GM12878 (cell line): ENCODE results near the gene PLXNB2. TPM values are rescaled to one million over a fixed set of nuclear protein-coding genes. Genes with fewer than 3 reads are reported as not detected.

Experiments
- ATAC-seq: fragments of 200-7000 bp; cut with Tn5 transposase; 3 replicates; pipeline ENCODE4 v1.9.1; 2020; ENCODE audit warnings: mild to moderate bottlenecking, moderate library complexity
- BruUV-seq: library from RNA; stranded (reverse); fragments of 400-500 nt; replicated peaks from 2 replicates; lab custom pipeline; 2021; lab: Mats Ljungman, UMichigan
- CTCF ChIA-PET: fragments of 300-600 bp; sonication (Branson Sonifier 250); formaldehyde crosslinking; extraction: SDS; loops from one replicate; lab custom pipeline; 2021; ENCODE audit warnings: inconsistent platforms; lab: Yijun Ruan, JAX
- POLR2A ChIA-PET: fragments of 350-600 bp; formaldehyde crosslinking; extraction: SDS; loops from one replicate; lab custom pipeline; 2021; ENCODE audit warnings: inconsistent platforms; lab: Charles Lee
- RAD21 ChIA-PET: fragments of 300-600 bp; sonication (Branson Sonifier 250); formaldehyde crosslinking; loops from one replicate; lab custom pipeline; 2023; ENCODE audit warnings: antibody characterized with exemption; ENCODE audit not compliant: unreplicated experiment; lab: Charles Lee
- SMC1A ChIA-PET: fragments of 300-600 bp; sonication (Branson Sonifier 250); formaldehyde crosslinking; loops from one replicate; lab custom pipeline; 2023; ENCODE audit not compliant: unreplicated experiment, uncharacterized antibody; lab: Charles Lee
- DNase-seq: peaks from one replicate; pipeline ENCODE4 v3.0.0-alpha.2; 2011; ENCODE audit warnings: low read depth, low spot score
- FAIRE-seq: peaks from 3 replicates; lab custom pipeline; 2011; peaks lifted over from hg19 to GRCh38; lab: Jason Lieb, UNC
- H2AFZ ChIP-seq: 2 replicates; pipeline ENCODE4 v1.6.0; 2011; ENCODE audit warnings: low read depth, low read length, control low read depth; ENCODE audit not compliant: control insufficient read depth
- H3K27ac ChIP-seq: 2 replicates; pipeline ENCODE4 v1.5.1; 2011; ENCODE audit warnings: control low read depth; ENCODE audit not compliant: control insufficient read depth, insufficient read depth
- H3K27me3 ChIP-seq, 2 experiments: replicated peaks in 1 of 2; 2 replicates each; pipeline versions ENCODE4 v1.6.0 to v1.6.1; 2011; ENCODE audit warnings: low read length in 1 of 2; ENCODE audit not compliant: control insufficient read depth in 2 of 2, insufficient read depth in 2 of 2
- H3K36me3 ChIP-seq, 2 experiments: 2 replicates each; pipeline ENCODE4 v1.5.1; 2011; ENCODE audit warnings: low read length in 1 of 2; ENCODE audit not compliant: control insufficient read depth in 2 of 2, insufficient read depth in 2 of 2
- H3K4me1 ChIP-seq: 2 replicates; pipeline ENCODE4 v1.6.1; 2011; ENCODE audit warnings: mild to moderate bottlenecking, low read length, moderate library complexity, mixed read lengths; ENCODE audit not compliant: control insufficient read depth, insufficient read depth
- H3K4me2 ChIP-seq: 2 replicates; pipeline ENCODE4 v1.6.0; 2011; ENCODE audit warnings: control low read depth; ENCODE audit not compliant: control insufficient read depth, insufficient read depth
- H3K4me3 ChIP-seq: fragments of 200-600 bp; sonication (generic); 2 replicates; pipeline ENCODE4 v1.5.1; 2016
- H3K79me2 ChIP-seq: 2 replicates; pipeline ENCODE4 v1.6.0; 2011; ENCODE audit warnings: low read length; ENCODE audit not compliant: control insufficient read depth, insufficient read depth
- H3K9ac ChIP-seq: 2 replicates; pipeline ENCODE4 v1.8.0; 2011; ENCODE audit warnings: low read length, control low read depth, mixed read lengths; ENCODE audit not compliant: control insufficient read depth, insufficient read depth
- H3K9me3 ChIP-seq: replicated peaks from 3 replicates; pipeline ENCODE4 v1.5.1; 2011; ENCODE audit warnings: mild to moderate bottlenecking, low read length; ENCODE audit not compliant: control insufficient read depth, insufficient read depth
- H4K20me1 ChIP-seq: 2 replicates; pipeline ENCODE4 v1.6.0; 2011; ENCODE audit not compliant: control insufficient read depth, insufficient read depth
- ASH2L ChIP-seq: fragments of 300-600, 200-600 bp; sonication (generic); IDR thresholded peaks from 2 replicates; pipeline ENCODE4 v1.6.1; 2017; ENCODE audit warnings: low read depth, mild to moderate bottlenecking, borderline replicate concordance
- CEBPB ChIP-seq, 2 experiments: fragments of 150-350 bp in 1 of 2; IDR thresholded peaks; 2 replicates each; pipeline ENCODE4 v1.6.1; 2012 to 2014; ENCODE audit warnings: low read depth in 2 of 2, low read length in 2 of 2, borderline replicate concordance in 1 of 2, inconsistent platforms in 1 of 2
- ELK1 ChIP-seq: IDR thresholded peaks from 2 replicates; pipeline ENCODE4 v1.6.1; 2012; ENCODE audit warnings: low read depth, low read length, improper control_type of control experiment
- whole genome bisulfite sequencing: methylation state at CpG from one replicate; pipeline ENCODE4 v1.1.6; 2016; ENCODE audit warnings: low lambda C conversion rate; ENCODE audit not compliant: insufficient replicate concordance, insufficient coverage; ENCODE audit errors: missing lambda C conversion rate; 5-methylcytosine and 5-hydroxymethylcytosine counted together
- in situ Hi-C: fragments of 300-500 bp; cut with MboI; formaldehyde crosslinking; loops from 9 replicates; pipeline ENCODE4 v1.14.3; 2018; ENCODE audit warnings: mixed read lengths
- intact Hi-C: fragments of 100-400 bp; cut with micrococcal nuclease; formaldehyde crosslinking; loops from one replicate; pipeline ENCODE4 v1.14.2; 2022; ENCODE audit not compliant: unreplicated experiment
- polyA plus RNA-seq, 11 experiments: library from polyadenylated mRNA; depleted of rRNA in 4 of 11; unstranded in 6 of 11; stranded (reverse) in 5 of 11; fragments of >200 nt; fragmentation: Nextera tagmentation in 4 of 11; fragmentation: Illumina TruSeq in 1 of 11; extraction: Ambion mirVana in 4 of 11; extraction: Trizol in 1 of 11; gene quantifications; 1 replicate in 1 of 11; 2 replicates in 10 of 11; pipeline versions ENCODE4 v1.2.1 to v1.2.3, GENCODE V29; 2011 to 2016; ENCODE audit warnings: inconsistent platforms in 2 of 11, missing spikeins in 2 of 11, low read depth in 1 of 11
- total RNA-seq, 4 experiments: library from RNA; depleted of rRNA in 3 of 4; stranded (reverse); fragments of >200 nt in 3 of 4; fragmentation: Illumina TruSeq in 1 of 4; extraction: Trizol in 1 of 4; gene quantifications; 2 replicates each; pipeline versions ENCODE4 v1.2.1 to v1.2.3, GENCODE V29; 2013 to 2021

PLXNB2 gene
- total and polyA plus RNA-seq, 10 of the 15 experiments (the other 5 are each of a cell fraction or from before 2014, with no cell fraction given): 0.68 to 134 (median 41.9) TPM

- no peak for TF ChIP-seq ELK1
- no peak for TF ChIP-seq ASH2L
- TF ChIP-seq, all 136 proteins: peak for 0
These were observed 80.6 kb downstream of the PLXNB2 start (continued) for GRCh38 chr22:50226875-50227165.

- ATAC-seq (no peak), FAIRE-seq (no peak), DNase-seq (no peak)
- no peak overlapping the region for H3K9ac ChIP-seq
- no peak overlapping the region for H3K27ac ChIP-seq
- no peaks in the 10 kb centered on the region for H3K4me1 ChIP-seq
- intact Hi-C loops (no loop called here), in situ Hi-C loops (no loop called here)
- WGBS: 93% methylated on average over 29 of the region's 31 CpGs
- POLR2A ChIA-PET: no interaction called here
- TF ChIP-seq CEBPB (IDR thresholded peaks at IDR 0.05; ENCODE audit: borderline replicate concordance in 1 of 2, low read depth in 2 of 2, low read length in 2 of 2): no peak
- H3K9me3 ChIP-seq: no peaks in the 10 kb centered on the region
- CTCF ChIA-PET: no interaction called here
- no peak overlapping the region for H2AFZ ChIP-seq
- SMC1A ChIA-PET: interaction anchor here (1.3 kb wide), 1 partner anchor 78 kb away, joined by 3 read pairs; no protein-coding TSS in a partner anchor
- H3K36me3 ChIP-seq: peaks cover 9 to 25% of the 10 kb centered on the region in 2 experiments; a peak in 3 of 4 replicates
- no peaks in the 10 kb centered on the region for H3K27me3 ChIP-seq
- no peaks in the 10 kb centered on the region for H3K79me2 ChIP-seq
- H3K4me3 ChIP-seq: no peak overlapping the region
- RAD21 ChIA-PET: no interaction called here
- BruUV-seq: no TSS peak
- no peaks in the 10 kb centered on the region for H4K20me1 ChIP-seq
- H3K4me2 ChIP-seq: no peak overlapping the region
These were observed 81.2 kb downstream of the PLXNB2 start for GRCh38 chr22:50226063-50226874.
